GM19035 (cell line): ENCODE results near the gene PDZD8.
A peak's percentile ranks its signal among the peaks of the same experiment; 100 is the strongest.
"Not testable (repeated sequence)": the region's sequence is repeated elsewhere in the genome, so short reads cannot be mapped to it uniquely, and the experiment has no call there.

ENCODE experiments used
- ATAC-seq: cut with Tn5 transposase; IDR thresholded peaks from one replicate; pipeline ENCODE4 v1.9.1; 2021; ENCODE audit not compliant: unreplicated experiment

PDZD8 gene

DNA sequence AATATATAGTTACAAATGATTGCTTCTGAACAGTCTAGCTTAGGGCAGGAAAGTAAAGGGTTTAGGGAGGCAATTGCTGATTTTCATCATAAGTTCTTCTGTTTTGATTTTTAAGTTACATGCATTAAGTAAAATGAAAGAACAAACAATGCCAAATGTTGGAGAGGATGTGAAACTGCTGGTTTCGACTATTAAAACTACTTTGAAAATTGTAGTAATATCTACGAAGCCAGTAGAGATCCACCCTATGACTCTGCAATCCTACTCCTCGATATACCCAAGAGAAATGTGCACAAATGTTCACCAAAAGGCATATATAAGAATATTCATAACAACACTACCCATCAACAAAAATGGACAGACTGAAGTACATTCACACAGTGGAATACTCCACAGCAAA is 24.3 kb downstream of the PDZD8 start:
- ATAC-seq: peak; percentile 88

DNA sequence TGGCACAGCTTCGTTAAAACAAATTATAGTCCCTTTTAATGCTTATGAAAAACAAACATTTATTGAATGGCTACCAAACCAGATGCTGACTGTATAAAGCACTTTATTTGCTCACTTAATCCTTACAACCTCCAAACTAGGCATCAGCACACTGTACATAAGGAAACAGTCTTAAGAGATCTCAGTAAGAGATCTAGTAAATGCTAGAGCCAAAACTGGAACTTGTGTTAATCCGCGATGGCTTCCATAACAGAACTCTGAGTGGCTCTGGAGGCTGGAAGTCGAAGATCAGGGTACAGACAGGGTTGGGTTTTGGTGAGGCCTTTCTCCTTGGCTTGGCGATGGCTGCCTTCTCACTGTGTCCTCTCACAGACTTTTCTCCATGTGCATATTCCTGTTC is 27.0 kb downstream of the PDZD8 start:
- ATAC-seq: no peak

DNA sequence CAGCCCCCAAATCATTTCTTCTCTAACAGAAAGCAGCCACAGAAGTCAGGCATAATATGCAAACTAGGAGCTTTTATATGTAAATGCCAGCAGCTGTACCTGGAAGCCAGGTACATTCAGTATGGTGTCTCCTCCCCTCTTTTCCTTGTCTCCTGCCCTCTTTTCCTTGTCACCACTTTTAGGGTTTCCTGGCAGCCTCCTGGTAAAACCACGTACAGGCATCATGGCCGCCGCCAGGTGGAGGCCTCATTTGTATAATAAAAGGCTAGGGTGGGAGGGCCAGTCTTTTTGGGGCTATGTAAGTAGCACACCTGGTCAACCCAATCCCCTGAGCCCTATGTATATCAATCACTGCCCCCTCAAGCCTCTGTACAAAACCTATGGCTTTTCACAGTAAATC is 28.7 kb downstream of the PDZD8 start:
- ATAC-seq: no peak

DNA sequence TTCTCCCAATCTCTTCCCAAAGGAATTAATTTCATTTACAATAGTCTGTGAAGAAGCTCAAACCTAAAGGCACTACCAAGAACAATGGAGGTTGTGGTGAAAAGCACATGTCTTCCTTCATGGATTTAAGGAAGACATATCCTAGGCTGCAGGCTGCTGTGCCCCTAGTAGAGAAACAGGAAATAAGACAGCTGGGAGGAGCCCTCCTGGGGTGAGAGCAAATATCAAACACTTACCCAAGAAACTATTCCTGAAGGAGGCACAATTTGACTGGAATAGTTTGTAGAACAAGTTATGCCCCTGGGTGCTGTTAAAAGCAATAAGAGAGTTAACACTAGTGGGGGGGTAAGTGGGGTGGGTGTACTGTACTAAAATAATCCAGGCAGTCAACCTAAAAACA is 30.1 kb downstream of the PDZD8 start:
- ATAC-seq: no peak

GRCh38 chr10:117342641-117343040 is 32.6 kb downstream of the PDZD8 start:
- peak; percentile 23 for ATAC-seq

DNA sequence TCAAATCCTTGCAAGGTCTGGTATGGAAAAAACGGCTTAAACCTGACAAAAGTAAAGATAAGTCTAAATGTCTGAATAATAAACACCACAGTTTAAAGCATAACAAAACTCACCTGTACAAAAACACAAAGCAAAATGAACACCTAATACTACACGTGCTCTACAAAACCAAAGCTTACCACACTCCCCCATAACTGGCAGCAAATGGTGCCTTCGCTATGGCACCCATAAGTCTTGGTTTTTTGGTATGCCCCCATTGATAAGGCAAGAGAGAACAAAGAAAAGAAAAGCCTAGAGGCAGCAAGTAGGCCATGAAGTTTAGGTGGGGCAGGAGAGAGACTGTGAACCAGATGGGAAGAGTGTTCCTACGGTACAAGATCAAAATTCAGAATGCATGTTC is 34.2 kb downstream of the PDZD8 start:
- ATAC-seq: no peak

- ATAC-seq: no peak
Measured at GRCh38 chr10:117339979-117340378, 35.3 kb downstream of the PDZD8 start.

GRCh38 chr10:117339578-117339977 is 35.7 kb downstream of the PDZD8 start:
- no peak for ATAC-seq

- ATAC-seq: no peak
Measured at GRCh38 chr10:117334926-117335325, 40.3 kb downstream of the PDZD8 start.

DNA sequence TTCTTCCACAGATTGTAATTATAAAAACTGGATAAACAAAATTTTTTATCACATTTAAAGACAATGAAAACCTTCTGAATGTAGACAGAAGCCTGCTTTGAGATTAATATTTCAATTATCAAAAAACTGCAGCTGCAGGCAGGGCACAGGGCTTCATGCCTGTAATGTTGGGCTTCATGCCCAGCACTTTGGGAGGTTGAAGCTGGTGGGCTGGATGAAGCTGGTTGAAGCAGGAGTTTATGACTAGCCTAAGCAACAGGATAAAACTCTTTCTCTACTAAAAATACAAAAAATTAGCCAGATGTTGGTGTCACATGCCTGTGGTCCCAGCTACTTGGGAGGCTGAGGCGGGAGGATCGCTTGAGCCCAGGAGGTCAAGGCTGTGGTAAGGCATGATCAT is 41.2 kb downstream of the PDZD8 start:
- ATAC-seq: no peak

DNA sequence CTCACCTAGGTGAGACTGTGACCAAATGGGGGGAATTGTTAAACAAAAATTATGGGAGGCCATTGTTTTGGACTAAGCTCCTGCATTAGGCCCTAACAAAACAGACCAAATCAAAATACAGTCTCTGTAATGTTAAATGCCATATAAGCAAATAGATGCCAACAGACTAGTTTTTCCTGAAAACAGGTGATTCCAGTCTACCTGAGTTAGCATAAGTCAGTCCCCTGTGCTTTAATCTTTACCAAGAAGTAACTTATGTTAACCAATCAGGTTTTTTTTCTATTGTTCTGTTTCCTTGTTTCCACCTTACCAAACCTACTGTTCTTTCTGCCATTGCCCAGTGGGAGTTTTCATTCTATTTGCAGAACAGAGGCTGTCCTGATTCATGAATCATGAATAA is 48.0 kb downstream of the PDZD8 start:
- no peak for ATAC-seq

DNA sequence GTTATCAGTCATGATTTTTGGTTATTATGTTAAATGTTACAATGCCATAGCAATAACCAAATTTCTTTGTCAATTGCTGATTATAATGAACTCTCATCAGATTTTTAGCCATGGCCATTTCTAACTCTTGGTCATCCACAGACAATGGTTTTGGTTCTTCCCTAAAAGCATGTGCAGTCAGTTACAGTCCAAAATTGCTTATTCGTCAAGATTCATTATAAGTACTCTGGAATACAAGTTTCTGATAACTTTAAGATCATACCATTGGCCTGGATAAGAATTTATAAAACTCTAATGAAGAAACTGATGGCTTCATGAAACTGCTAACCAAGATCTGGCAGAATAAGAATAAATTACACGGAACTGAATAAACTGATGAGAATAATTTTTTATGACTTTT is 50.9 kb downstream of the PDZD8 start:
- ATAC-seq: no peak

- no peak for ATAC-seq
Measured at GRCh38 chr10:117322260-117322659, 53.0 kb downstream of the PDZD8 start.

DNA sequence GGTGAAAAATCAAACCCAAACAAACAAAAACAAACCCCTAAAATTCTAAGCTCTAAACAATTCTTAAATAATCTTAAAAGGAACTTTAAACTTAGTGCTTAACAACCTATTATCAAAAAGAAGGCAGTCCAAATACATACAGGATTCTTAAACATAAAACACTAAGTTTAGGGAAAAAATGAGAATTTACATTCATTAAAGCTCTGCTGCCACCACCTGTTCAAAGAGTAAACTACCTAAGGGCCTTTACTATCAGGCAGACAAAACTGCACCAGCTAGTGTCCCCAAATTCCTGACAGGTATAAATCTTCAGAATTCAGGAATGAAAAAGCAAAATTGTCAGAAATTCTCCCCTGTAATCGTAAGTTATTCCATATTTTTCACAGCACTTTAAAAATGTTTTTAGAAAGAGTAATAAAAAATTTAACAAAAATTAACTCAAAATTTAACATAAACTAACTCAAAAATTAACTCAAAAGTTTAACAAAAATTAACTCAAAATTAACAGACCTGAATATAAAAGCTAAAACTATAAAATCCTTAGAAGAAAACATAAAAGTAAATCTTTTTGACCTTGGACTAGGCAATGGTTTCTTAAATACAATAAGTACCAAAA is 55.1 kb downstream of the PDZD8 start:
- ATAC-seq: no peak

DNA sequence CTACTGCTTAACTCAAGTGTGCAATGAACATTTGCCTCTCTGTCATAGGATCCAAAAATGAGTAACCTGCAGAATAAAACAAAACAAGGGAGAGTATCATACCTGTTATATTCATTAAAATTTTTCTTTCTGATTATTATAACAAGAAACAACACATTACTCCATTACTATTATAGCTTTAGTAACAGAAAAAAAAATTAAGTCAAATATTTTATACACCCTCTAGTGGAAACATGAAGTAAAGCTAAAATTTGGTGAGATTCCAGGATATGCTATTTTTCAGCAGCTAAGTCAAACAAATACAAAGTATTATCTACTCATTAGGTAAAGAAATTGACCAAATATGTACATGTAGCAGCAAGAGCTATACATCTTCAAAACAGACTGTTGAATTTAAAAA is 56.3 kb downstream of the PDZD8 start:
- ATAC-seq: no peak

DNA sequence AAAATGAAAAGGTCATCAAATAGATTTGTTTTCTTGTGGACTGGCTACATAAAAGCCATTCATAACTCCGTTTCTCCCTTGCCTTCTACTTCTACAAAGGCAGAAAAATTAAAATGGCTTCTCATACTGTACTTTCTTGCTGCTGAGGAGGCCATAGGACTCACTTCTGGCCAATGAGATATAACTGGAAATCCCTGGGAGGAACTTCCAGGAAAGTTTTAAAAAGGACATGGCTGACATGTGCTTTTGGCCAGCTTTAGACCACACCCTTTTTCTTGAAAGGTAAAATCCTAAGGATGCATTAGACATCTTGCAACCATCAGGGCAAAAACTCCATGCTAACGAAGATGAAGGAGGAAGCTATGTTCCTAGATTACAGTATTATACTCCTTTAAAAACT is 58.5 kb downstream of the PDZD8 start:
- ATAC-seq: no peak

GRCh38 chr10:117313641-117314040 is 61.6 kb downstream of the PDZD8 start:
- ATAC-seq: no peak

- no peak for ATAC-seq
Measured at GRCh38 chr10:117312430-117312829, 62.8 kb downstream of the PDZD8 start.

DNA sequence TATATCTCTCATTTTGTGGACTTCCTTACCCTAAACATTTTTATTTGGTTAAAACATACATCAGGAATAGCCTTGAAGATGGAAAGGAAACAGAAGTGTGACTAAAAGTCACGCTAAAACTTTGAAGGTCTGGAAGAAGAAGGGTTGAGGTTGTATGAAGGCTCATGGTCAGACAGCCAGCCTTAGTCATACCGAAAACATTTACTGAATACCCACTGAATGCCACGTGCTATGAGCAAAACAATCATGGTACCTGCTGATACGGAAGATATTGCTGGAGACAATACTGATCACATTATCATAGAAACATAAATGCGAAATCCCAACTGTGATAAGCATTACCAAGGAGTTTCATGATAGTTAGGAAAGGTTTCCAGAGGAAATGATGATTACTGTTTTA is 64.0 kb downstream of the PDZD8 start:
- ATAC-seq: no peak

DNA sequence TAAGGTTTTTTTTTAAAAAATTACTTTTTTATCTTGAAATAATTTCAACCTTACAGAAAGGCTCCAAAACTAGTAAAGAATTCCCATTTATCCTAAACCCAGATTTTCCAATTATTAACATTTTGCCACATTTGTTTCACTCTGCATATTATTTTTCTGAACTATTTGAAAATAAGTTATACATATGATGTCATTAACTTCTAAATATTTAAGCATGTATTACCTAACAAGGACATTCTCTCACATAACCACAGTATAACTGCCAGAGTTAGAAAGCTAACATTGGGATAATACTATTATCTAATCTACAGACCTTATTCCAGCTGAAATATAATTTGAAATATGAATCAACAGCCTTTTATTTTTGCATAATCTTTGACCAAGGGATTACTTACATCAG is 68.6 kb downstream of the PDZD8 start:
- ATAC-seq: no peak

DNA sequence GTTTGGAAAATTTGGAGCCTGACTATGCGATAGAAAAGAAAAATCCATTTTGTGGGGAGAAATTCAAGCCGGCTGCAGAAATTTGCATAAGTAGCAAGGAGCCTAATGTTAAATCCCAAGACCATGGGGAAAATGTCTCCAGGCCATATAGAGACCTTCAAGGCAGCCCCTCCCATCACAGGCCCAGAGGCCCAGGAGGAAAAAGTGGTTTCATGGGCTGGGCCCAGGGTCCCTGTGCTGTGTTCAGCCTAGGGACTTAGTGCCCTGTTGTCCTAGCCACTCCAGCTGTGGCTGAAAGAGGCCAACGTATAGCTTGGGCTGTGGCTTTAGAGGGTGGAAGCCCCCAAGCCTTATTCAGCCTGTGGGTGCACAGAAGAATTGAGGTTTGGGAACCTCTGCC is 71.8 kb downstream of the PDZD8 start:
- not testable (repeated sequence) for ATAC-seq

- ATAC-seq: no peak
Measured at GRCh38 chr10:117300671-117301070, 74.6 kb downstream of the PDZD8 start.

DNA sequence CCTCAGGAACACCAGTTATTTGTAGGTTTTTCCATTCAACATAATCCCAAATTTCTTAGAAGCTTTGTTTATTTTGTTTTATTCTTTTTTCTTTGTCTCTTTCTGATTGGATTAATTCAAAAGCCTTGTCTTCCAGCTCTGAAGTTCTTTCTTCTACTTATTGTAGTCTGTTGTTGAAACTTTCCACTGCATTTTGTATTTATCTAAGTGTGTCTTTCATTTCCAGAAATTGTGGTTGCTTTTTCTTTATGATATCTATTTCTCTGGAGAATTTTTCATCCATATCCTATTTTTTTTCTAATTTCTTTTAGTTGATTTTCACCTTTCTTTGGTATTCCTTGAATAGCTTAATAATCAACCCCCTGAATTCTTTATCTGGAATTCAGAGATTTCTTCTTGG is 75.8 kb downstream of the PDZD8 start:
- ATAC-seq: no peak

- no peak for ATAC-seq
Measured at GRCh38 chr10:117298219-117298618, 77.0 kb downstream of the PDZD8 start.
